SK-N-SH treated with all-trans-retinoic acid at 6 μM for 48 hours (cell line): ENCODE data around the gene EVI2B.

ENCODE experiments used
- ATAC-seq: fragments of 200-7000 bp; cut with Tn5 transposase; 3 replicates; pipeline ENCODE4 v1.9.1; 2020; ENCODE audit warnings: mild to moderate bottlenecking, moderate library complexity
- ARNTL ChIP-seq: fragments of 450-650 bp; formaldehyde crosslinking; IDR thresholded peaks from 2 replicates; pipeline ENCODE4 v1.5.0; 2020; ENCODE audit warnings: low read depth, mild to moderate bottlenecking, moderate library complexity, borderline replicate concordance
- BACH2 ChIP-seq: fragments of 250-450 bp; sonication (Bioruptor Pico); IDR thresholded peaks from 2 replicates; pipeline ENCODE4 v1.9.0; 2021; ENCODE audit warnings: mild to moderate bottlenecking, borderline replicate concordance
- CSDC2 ChIP-seq: fragments of 250-450 bp; sonication (Bioruptor Pico); IDR thresholded peaks from 2 replicates; pipeline ENCODE4 v1.5.0; 2020; ENCODE audit warnings: mild to moderate bottlenecking, moderate library complexity
- CSRNP3 ChIP-seq: fragments of 250-450 bp; sonication (Bioruptor Pico); IDR thresholded peaks from 2 replicates; pipeline ENCODE4 v1.5.1; 2021; ENCODE audit warnings: mild to moderate bottlenecking, moderate library complexity
- ESRRG ChIP-seq: fragments of 250-450 bp; sonication (Bioruptor Pico); IDR thresholded peaks from 2 replicates; pipeline ENCODE4 v1.6.1; 2021; ENCODE audit warnings: mild to moderate bottlenecking
- GLIS3 ChIP-seq: fragments of 250-450 bp; sonication (Bioruptor Pico); IDR thresholded peaks from 2 replicates; pipeline ENCODE4 v1.5.0; 2020; ENCODE audit warnings: mild to moderate bottlenecking, moderate library complexity
- ISL1 ChIP-seq: fragments of 250-450 bp; sonication (Bioruptor Pico); IDR thresholded peaks from 2 replicates; pipeline ENCODE4 v2.1.2; 2022; ENCODE audit warnings: mild to moderate bottlenecking, moderate library complexity
- OSR1 ChIP-seq: fragments of 250-450 bp; sonication (Bioruptor Pico); IDR thresholded peaks from 2 replicates; pipeline ENCODE4 v1.8.0; 2022; ENCODE audit warnings: moderate library complexity, mild to moderate bottlenecking, inconsistent platforms
- PATZ1 ChIP-seq: fragments of 250-450 bp; sonication (Bioruptor Pico); IDR thresholded peaks from 2 replicates; pipeline ENCODE4 v1.8.0; 2020; ENCODE audit warnings: mild to moderate bottlenecking, moderate library complexity, borderline replicate concordance
- POU6F1 ChIP-seq: fragments of 250-450 bp; sonication (Bioruptor Pico); IDR thresholded peaks from 2 replicates; pipeline ENCODE4 v1.8.0; 2021; ENCODE audit warnings: low read depth, mild to moderate bottlenecking, moderate library complexity, borderline replicate concordance
- PPARA ChIP-seq: fragments of 250-450 bp; sonication (Bioruptor Pico); IDR thresholded peaks from 2 replicates; pipeline ENCODE4 v1.5.0; 2020; ENCODE audit warnings: mild to moderate bottlenecking, borderline replicate concordance
- RARB ChIP-seq: fragments of 250-450 bp; sonication (Bioruptor Pico); IDR thresholded peaks from 2 replicates; pipeline ENCODE4 v1.8.0; 2021; ENCODE audit warnings: mild to moderate bottlenecking, moderate library complexity
- SNAI2 ChIP-seq: fragments of 250-450 bp; sonication (Bioruptor Pico); IDR thresholded peaks from 2 replicates; pipeline ENCODE4 v1.5.0; 2020; ENCODE audit warnings: mild to moderate bottlenecking, moderate library complexity
- TCF4 ChIP-seq: fragments of 250-450 bp; sonication (Bioruptor Pico); IDR thresholded peaks from 2 replicates; pipeline ENCODE4 v1.8.0; 2021; ENCODE audit warnings: mild to moderate bottlenecking, moderate library complexity, borderline replicate concordance
- TOX ChIP-seq: fragments of 250-450 bp; sonication (Bioruptor Pico); IDR thresholded peaks from 2 replicates; pipeline ENCODE4 v1.8.0; 2021; ENCODE audit warnings: mild to moderate bottlenecking, moderate library complexity, borderline replicate concordance
- TSHZ2 ChIP-seq: fragments of 250-450 bp; sonication (Bioruptor Pico); IDR thresholded peaks from 2 replicates; pipeline ENCODE4 v1.5.0; 2020; ENCODE audit warnings: mild to moderate bottlenecking, moderate library complexity
- ZC3H10 ChIP-seq: fragments of 250-450 bp; sonication (Bioruptor Pico); IDR thresholded peaks from 2 replicates; pipeline ENCODE4 v1.5.1; 2021; ENCODE audit warnings: mild to moderate bottlenecking, moderate library complexity
- ZFP3 ChIP-seq: fragments of 250-450 bp; sonication (Bioruptor Pico); IDR thresholded peaks from 2 replicates; pipeline ENCODE4 v1.5.0; 2020; ENCODE audit warnings: mild to moderate bottlenecking, moderate library complexity
- ZFP30 ChIP-seq: fragments of 450-650 bp; formaldehyde crosslinking; IDR thresholded peaks from 2 replicates; pipeline ENCODE4 v1.5.0; 2022; ENCODE audit warnings: mild to moderate bottlenecking, moderate library complexity
- ZNF565 ChIP-seq: fragments of 450-650 bp; formaldehyde crosslinking; conservative IDR thresholded peaks from 2 replicates; pipeline ENCODE4 v1.5.0; 2020; ENCODE audit warnings: low read depth, mild to moderate bottlenecking, moderate library complexity
- ZNF70 ChIP-seq: fragments of 450-650 bp; formaldehyde crosslinking; IDR thresholded peaks from 2 replicates; pipeline ENCODE4 v1.5.0; 2020; ENCODE audit warnings: mild to moderate bottlenecking, moderate library complexity
- ZNF8 ChIP-seq: fragments of 450-650 bp; formaldehyde crosslinking; IDR thresholded peaks from 2 replicates; pipeline ENCODE4 v1.5.0; 2020; ENCODE audit warnings: mild to moderate bottlenecking, moderate library complexity

The EVI2B gene

GRCh38 chr17:31299624-31300023 is 14.2 kb downstream of the EVI2B start (continued):
- TF ChIP-seq CSRNP3 (CRISPR knock-in tag) = no peak

- TF ChIP-seq BACH2 (CRISPR knock-in tag) (no peak), SNAI2 (no peak), PPARA (CRISPR knock-in tag) (no peak), ZNF8 (CRISPR knock-in tag) (no peak), ISL1 (CRISPR knock-in tag) (no peak), CSDC2 (CRISPR knock-in tag) (no peak), ZFP30 (no peak), POU6F1 (no peak), OSR1 (CRISPR knock-in tag) (no peak), ARNTL (no peak), ZNF70 (CRISPR knock-in tag) (no peak), ESRRG (CRISPR knock-in tag) (no peak), RARB (CRISPR knock-in tag) (no peak)
These were observed 16.8 kb downstream of the EVI2B start, which contains the start of gene OMG for GRCh38 chr17:31297090-31297489. Gene OMG (minus strand): TSS chr17:31297239. CDS start chr17:31296331, 908 bp downstream.

GRCh38 chr17:31296142-31296541 is 17.7 kb downstream of the EVI2B start:
- TF ChIP-seq CSDC2 (CRISPR knock-in tag) (no peak), TSHZ2 (no peak), ESRRG (CRISPR knock-in tag) (no peak), PPARA (CRISPR knock-in tag) (no peak), BACH2 (CRISPR knock-in tag) (no peak), PATZ1 (CRISPR knock-in tag) (no peak), ZNF8 (CRISPR knock-in tag) (no peak), TOX (CRISPR knock-in tag) (no peak), SNAI2 (no peak), RARB (CRISPR knock-in tag) (no peak), ZC3H10 (CRISPR knock-in tag) (no peak), ARNTL (no peak), ZFP3 (CRISPR knock-in tag) (no peak)
- TF ChIP-seq, all 23 proteins: peak for 0
- no peak for ATAC-seq

More at GRCh38 chr17:31297090-31297489, 16.8 kb downstream of the EVI2B start, which contains the start of gene OMG:
- no peak for ATAC-seq

GRCh38 chr17:31295489-31295871 is 18.4 kb downstream of the EVI2B start:
- ATAC-seq = no peak
- TF ChIP-seq TSHZ2 = no peak
- TF ChIP-seq PPARA (CRISPR knock-in tag) = no peak
- no peak for TF ChIP-seq ZNF565
- no peak for TF ChIP-seq ISL1 (CRISPR knock-in tag)
- no peak for TF ChIP-seq TOX (CRISPR knock-in tag)
- no peak for TF ChIP-seq TCF4 (CRISPR knock-in tag)
- no peak for TF ChIP-seq ZFP30
- TF ChIP-seq ARNTL = no peak
- TF ChIP-seq BACH2 (CRISPR knock-in tag) = no peak
- TF ChIP-seq ZFP3 (CRISPR knock-in tag) = no peak
- TF ChIP-seq ZNF70 (CRISPR knock-in tag) = no peak
- no peak for TF ChIP-seq ESRRG (CRISPR knock-in tag)
- TF ChIP-seq POU6F1 = no peak
- TF ChIP-seq ZC3H10 (CRISPR knock-in tag) = no peak
- no peak for TF ChIP-seq GLIS3 (CRISPR knock-in tag)
- no peak for TF ChIP-seq OSR1 (CRISPR knock-in tag)
